AG10803 (cell line): ENCODE results near the gene RTN4.

Experiments used
- DNase-seq: peaks from one replicate; pipeline ENCODE4 v3.0.0; 2010; ENCODE audit warnings: low read depth
- H3K4me3 ChIP-seq: 2 replicates; pipeline ENCODE4 v1.5.1; 2011; ENCODE audit warnings: mild to moderate bottlenecking, low read length, control low read depth
- TF ChIP-seq, protein P1 (sequence below): conservative IDR thresholded peaks from 2 replicates; pipeline ENCODE4 v1.5.1; 2011; ENCODE audit warnings: mild to moderate bottlenecking, low read length, control low read depth, inconsistent platforms

Gene RTN4

DNA sequence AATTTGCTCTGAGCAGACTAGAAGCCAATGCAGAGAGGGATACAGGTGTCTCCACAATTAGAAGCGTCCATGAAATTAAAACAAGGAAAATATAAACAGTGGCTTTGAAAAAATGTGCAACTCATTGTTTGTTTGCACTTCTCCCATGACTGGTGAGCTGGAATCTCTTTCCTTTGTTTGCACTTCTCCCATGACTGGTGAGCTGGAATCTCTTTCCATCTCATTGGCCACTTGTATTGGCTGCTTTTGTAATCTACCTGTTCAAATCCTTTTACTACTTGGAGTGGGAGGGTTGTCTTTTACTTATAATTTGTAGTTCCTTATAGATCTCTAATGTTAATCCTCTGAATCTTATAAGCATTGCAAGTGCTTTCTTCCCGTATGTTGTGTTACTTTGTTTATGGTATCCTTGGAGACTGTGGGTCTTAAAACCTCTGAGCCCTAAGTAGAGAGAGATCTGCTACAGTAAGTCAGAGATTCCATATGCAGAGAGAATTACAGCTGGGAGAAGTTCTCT is 94.1 kb downstream of the RTN4 start:
- DNase-seq: peak; percentile 30

DNA sequence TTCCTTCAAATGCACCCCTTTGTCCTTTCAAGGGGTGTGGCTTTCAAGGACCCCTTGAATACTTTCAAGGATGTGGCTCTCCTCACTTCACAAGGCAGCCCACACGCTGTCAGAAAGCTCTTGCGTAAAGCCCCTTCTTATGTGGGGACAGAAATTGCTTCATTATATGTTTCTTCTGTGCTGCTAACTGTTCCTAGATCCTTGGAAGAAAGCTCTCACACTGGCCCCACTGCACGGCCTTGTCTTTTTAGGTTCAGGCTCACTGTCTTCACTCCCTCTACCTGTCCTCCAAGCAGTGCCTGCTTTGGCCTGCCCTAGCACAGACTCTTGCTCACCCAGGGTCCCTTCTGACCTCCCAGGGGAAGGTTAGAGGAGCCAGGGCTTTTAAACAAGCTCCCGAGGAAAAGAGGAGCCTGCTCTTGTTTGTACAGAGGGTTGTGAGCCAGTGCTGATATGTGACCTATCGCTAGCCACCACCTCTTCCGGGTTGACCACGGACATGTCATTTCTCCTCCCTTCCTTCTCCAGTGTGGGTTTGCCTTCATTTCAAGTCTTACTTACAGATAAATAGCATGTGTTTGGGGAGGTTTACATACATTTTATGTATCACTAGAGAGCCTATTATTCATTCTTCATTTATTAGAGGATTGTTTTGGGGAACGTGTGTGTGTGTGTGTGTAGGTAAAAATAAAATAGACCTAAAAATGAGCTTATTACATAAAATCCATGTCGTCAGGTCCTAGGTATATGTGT is 94.7 kb downstream of the RTN4 start:
- no peak overlapping the region for H3K4me3 ChIP-seq
- TF ChIP-seq, protein P1, sequence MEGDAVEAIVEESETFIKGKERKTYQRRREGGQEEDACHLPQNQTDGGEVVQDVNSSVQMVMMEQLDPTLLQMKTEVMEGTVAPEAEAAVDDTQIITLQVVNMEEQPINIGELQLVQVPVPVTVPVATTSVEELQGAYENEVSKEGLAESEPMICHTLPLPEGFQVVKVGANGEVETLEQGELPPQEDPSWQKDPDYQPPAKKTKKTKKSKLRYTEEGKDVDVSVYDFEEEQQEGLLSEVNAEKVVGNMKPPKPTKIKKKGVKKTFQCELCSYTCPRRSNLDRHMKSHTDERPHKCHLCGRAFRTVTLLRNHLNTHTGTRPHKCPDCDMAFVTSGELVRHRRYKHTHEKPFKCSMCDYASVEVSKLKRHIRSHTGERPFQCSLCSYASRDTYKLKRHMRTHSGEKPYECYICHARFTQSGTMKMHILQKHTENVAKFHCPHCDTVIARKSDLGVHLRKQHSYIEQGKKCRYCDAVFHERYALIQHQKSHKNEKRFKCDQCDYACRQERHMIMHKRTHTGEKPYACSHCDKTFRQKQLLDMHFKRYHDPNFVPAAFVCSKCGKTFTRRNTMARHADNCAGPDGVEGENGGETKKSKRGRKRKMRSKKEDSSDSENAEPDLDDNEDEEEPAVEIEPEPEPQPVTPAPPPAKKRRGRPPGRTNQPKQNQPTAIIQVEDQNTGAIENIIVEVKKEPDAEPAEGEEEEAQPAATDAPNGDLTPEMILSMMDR: no peak
- no peak for DNase-seq

More for the DNA sequence above, 94.1 kb downstream of the RTN4 start:
- no peak overlapping the region for H3K4me3 ChIP-seq
- TF ChIP-seq, protein P1: no peak

DNA sequence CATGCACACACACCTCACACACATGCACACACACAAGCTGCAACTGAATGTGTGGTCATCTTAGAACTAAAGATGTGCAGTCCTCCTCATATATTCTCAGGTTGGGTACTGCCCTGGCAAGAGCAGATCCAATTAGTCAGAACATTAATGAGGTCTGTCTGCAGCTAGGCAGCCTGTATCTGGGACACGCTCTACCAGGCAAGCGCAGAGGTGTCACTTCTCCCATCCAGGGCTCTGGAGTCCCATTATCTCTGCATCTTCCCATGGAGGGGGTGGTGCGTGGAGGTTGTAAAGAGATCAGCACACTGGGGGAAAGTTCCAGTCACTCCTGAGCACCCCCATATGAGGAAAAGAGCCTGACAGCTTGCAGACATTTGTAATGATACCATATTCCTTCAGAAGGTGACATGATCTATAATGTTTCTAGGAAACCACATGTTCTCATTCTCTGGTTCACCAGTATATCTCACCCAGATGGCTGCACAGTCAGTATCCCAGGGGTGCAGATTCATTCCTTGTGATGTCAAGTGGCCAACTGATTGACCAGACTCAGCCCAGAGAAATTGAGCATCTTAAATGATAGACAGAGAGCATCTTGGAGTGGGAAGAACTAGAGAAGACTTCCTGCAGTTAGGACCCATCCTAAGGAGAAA is 95.4 kb downstream of the RTN4 start:
- TF ChIP-seq, protein P1: no peak

DNA sequence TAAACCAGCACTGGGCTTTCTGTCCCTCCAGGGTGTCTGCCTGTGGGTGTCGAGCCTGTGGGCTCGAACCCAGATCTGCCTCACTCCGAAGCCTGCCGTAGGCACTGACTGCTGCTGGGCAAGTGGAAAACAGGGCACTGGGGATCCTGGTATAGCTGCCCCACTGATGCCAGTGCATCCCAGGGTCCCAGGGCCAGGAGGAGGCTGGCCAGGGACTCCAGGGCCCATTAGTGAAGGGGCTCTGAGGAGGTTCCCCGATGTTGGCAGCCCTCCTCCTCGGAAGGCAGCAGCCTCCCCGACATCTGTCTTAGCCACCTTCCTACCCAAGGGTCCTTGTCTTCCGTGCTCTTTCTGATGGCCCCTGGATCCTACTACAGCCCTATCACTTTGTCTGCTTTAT is 96.1 kb downstream of the RTN4 start:
- TF ChIP-seq, protein P1: no peak
- no peak overlapping the region for H3K4me3 ChIP-seq
- no peak for DNase-seq

More for the DNA sequence above, 95.4 kb downstream of the RTN4 start:
- DNase-seq: no peak
- no peak overlapping the region for H3K4me3 ChIP-seq

DNA sequence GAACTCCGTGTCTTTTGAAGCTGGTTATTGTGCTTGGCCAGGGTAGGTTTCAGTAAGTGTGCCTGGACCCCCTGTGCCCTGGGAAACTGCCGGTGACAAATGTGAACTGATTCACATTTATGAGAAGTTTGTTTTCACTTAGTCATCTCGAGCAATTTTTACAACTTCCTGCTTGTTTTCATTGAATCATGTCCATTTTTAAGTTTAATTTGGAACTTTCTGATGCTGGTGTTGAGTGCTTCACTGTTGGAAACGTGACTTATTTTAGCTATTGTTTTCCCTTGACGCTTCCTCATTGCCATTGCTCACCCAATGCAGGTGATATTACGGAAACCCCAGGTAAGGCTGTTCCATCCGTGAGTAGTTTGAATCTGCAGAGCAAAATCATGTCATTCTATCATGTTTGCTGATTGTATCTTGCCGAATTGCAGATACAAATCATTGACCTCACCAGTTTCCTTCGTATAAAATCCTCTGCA is 97.2 kb downstream of the RTN4 start:
- TF ChIP-seq, protein P1: no peak
- peak; percentile 33 for DNase-seq
- no peak overlapping the region for H3K4me3 ChIP-seq

DNA sequence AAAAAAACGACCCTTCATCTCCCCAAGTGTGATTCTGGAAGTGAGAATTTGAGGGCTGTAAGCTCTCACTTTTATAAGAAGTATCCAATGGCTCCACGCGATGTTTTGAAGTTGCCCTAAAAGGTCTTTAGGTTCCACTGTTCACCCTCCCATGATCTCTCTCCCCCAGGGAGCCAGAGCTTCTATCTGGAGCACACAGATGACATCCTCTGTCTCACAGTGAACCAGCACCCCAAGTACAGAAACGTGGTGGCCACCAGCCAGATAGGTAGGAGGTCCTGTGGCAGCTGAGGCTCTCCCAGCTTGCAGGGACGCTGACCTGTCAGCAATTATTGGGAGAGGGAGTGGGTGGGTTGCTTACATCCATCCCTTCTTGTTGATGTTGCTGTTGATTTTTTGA is 97.8 kb downstream of the RTN4 start:
- H3K4me3 ChIP-seq: no peak overlapping the region
- TF ChIP-seq, protein P1: no peak
- no peak for DNase-seq
